ENCODE results near the gene FCGR2B. TPM values are rescaled to one million over a fixed set of nuclear protein-coding genes. Genes with fewer than 3 reads are reported as not detected.
"Not testable (repeated sequence)": the region's sequence is repeated elsewhere in the genome, so short reads cannot be mapped to it uniquely, and the experiment has no call there.

Gene FCGR2B
- total RNA-seq, 4 donors from 2014 or later: 4.8 to 9.4 (median 5.8) TPM

DNA sequence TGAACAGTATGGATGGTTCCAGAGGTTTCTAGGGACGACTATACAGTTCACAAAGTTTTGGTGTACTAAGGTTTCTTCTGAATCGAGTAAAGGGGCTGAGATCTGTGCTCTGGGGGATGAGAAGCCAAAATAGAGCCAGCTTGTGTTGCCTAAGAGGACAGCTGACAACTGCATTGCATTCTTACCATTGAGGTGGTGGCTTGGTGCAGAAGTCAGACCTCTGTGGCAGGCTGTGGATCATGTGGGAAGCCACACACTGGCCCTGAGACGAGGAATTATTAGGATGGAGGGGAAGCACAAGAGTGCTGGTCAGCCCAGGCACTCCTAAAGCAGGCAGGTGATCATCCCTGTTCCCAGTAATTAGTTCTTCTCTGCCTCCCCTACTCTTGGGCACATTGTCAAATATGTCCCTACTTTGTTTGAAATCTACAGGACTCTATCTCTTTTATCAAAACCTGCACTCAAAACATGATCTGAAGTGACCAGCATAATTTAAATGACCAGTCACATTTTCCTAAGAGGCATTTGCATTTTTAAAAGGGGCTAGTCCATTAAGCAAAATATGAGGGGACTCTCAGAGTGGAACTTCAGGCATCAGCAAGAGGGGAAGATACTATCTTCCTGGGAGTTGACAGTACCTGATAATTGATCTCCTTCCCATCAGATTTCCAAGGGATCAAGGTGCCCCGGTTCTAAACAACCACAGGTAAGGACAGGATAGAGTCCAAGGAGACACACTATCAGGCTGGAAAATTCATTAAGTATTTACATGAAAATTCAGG lies 58.2 kb downstream of the FCGR2B start, which contains the start of gene FCRLB:
FCRLB (plus strand) TSS at position 589 of the 782 bp plus-strand sequence. CDS start 1,129 bp downstream, outside the sequence.
- intact Hi-C loops (cut with DNase I; ENCODE audit: low total_unique reads) (no loop called here), in situ Hi-C loops (cut with MboI; ENCODE audit: low sequenced_read_pairs in 4 of 4) (no loop called here)
- ATAC-seq: no peak
- Histone ChIP-seq H3K4me3 (no peak within 1 kb of the TSS), H3K36me3 (no peaks in the 10 kb centered on the region), H3K9me3 (no peaks in the 10 kb centered on the region), H3K27ac (no peak within 1 kb of the TSS), H3K4me1 (peaks cover 0 to 8% of the 10 kb centered on the region in 2 donors), H3K27me3 (peaks cover 4 to 23% (median 16%) of the 10 kb centered on the region in 3 donors)
- TF ChIP-seq POLR2A (IDR thresholded peaks at IDR 0.05): no peak
- TF ChIP-seq, protein P1, sequence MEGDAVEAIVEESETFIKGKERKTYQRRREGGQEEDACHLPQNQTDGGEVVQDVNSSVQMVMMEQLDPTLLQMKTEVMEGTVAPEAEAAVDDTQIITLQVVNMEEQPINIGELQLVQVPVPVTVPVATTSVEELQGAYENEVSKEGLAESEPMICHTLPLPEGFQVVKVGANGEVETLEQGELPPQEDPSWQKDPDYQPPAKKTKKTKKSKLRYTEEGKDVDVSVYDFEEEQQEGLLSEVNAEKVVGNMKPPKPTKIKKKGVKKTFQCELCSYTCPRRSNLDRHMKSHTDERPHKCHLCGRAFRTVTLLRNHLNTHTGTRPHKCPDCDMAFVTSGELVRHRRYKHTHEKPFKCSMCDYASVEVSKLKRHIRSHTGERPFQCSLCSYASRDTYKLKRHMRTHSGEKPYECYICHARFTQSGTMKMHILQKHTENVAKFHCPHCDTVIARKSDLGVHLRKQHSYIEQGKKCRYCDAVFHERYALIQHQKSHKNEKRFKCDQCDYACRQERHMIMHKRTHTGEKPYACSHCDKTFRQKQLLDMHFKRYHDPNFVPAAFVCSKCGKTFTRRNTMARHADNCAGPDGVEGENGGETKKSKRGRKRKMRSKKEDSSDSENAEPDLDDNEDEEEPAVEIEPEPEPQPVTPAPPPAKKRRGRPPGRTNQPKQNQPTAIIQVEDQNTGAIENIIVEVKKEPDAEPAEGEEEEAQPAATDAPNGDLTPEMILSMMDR (IDR thresholded peaks at IDR 0.05 in 4 of 5, conservative IDR thresholded peaks at IDR 0.05 in 1 of 5): no peak
- DNase-seq: no peak

DNA sequence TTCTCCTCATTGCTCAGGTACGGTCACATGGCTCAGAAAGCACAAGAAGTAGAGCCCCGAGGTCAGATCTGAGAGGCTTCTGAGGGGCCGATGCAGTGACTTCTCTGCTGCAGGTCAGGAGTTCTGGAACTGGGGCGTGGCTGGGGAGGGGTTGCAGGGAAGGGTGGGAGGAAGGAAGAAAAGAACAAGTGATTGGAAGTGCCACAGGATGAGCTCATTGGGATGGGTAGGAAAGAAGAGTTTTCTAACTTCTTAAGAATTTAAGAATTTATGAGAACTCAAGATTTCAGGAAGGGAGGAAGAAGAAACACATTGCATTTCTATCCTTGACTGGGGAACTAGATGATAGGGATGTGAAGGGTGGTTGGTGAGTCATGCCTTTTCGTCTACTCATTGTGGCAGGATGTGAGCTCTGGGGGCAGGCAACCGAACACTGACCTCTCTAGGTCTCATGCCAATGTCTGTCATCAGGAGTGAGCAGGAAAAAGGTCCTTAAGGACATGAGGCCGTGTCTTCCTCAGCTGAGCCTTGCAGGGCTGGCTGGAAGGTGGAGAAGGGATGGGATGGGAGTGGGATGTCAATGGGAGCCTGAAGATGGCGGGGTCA lies 58.9 kb downstream of the FCGR2B start:
- Histone ChIP-seq H3K9me3 (no peaks in the 10 kb centered on the region), H3K4me1 (peaks cover 0 to 14% of the 10 kb centered on the region in 2 donors), H3K36me3 (no peaks in the 10 kb centered on the region), H3K27ac (no peak overlapping the region), H3K4me3 (no peak overlapping the region), H3K27me3 (peaks cover 4 to 28% (median 16%) of the 10 kb centered on the region in 3 donors)
- in situ Hi-C loops (cut with MboI; ENCODE audit: low sequenced_read_pairs in 4 of 4): no loop called here
- no peak for TF ChIP-seq POLR2A (IDR thresholded peaks at IDR 0.05)
- TF ChIP-seq, protein P1 (IDR thresholded peaks at IDR 0.05 in 4 of 5, conservative IDR thresholded peaks at IDR 0.05 in 1 of 5): no peak
- intact Hi-C loops (cut with DNase I; ENCODE audit: low total_unique reads): no loop called here
- no peak for DNase-seq
- no peak for ATAC-seq

DNA sequence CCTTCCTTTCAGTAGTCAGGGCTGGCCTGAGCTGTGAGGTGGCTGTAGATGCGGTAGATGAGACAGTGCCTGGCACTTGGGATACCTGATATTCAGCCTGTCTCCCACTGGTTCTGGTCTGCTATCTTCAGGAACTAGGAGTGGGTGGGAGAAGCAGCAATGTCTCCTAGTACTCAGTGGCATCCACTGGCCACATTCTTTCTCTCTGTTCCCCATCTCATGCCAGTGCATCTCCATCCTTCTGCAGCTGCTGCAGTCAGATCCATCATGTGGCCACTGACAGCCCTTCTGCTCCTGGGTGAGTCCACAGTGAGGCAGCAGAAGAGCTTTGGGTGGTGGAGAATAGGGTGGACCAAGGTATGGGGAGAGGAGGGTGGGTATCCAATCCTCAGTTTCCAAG lies 59.5 kb downstream of the FCGR2B start:
- Histone ChIP-seq H3K4me1 (peaks cover 0 to 14% of the 10 kb centered on the region in 2 donors), H3K27me3 (peaks cover 7 to 33% (median 16%) of the 10 kb centered on the region in 3 donors), H3K4me3 (no peak overlapping the region), H3K9me3 (no peaks in the 10 kb centered on the region), H3K36me3 (no peaks in the 10 kb centered on the region), H3K27ac (no peak overlapping the region)
- intact Hi-C loops (cut with DNase I; ENCODE audit: low total_unique reads) (no loop called here), in situ Hi-C loops (cut with MboI; ENCODE audit: low sequenced_read_pairs in 4 of 4) (no loop called here)
- ATAC-seq: no peak
- DNase-seq: no peak
- TF ChIP-seq, protein P1 (IDR thresholded peaks at IDR 0.05 in 4 of 5, conservative IDR thresholded peaks at IDR 0.05 in 1 of 5): no peak
- TF ChIP-seq POLR2A (IDR thresholded peaks at IDR 0.05): no peak

DNA sequence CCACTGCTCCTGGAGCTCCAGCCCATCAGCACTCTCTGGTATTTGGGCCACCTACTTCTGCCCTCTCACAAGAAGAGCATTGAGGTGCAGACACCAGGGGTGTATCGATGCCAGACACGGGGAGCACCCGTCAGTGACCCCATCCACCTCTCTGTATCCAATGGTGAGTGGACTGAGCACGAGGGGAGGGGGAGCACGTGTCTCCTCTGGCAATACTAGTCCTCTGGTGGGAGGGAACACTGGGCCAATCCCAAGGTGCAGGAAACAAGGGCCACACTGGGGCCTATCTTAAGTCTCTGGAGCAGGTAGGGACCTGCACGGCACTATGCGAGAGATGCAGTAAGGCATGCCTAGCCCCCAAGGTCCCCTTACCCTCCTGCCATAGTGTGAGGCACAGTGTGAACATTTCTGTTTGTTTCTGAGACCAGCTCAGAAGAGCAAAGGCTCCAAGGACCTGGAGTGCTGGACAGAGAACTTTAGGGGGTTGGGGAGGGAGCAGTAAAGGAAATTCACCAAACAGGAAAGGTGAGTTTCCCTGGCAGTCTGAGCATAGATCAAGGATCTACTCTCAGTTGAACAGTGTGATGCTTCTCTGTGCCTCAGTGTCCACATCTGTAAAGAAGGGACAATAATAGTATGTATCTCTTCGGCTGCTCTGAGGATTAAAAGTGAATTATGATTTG lies 60.7 kb downstream of the FCGR2B start:
- H3K4me1 ChIP-seq: peaks cover 0 to 14% of the 10 kb centered on the region in 2 donors
- in situ Hi-C loops (cut with MboI; ENCODE audit: low sequenced_read_pairs in 4 of 4) (no loop called here), intact Hi-C loops (cut with DNase I; ENCODE audit: low total_unique reads) (no loop called here)

DNA sequence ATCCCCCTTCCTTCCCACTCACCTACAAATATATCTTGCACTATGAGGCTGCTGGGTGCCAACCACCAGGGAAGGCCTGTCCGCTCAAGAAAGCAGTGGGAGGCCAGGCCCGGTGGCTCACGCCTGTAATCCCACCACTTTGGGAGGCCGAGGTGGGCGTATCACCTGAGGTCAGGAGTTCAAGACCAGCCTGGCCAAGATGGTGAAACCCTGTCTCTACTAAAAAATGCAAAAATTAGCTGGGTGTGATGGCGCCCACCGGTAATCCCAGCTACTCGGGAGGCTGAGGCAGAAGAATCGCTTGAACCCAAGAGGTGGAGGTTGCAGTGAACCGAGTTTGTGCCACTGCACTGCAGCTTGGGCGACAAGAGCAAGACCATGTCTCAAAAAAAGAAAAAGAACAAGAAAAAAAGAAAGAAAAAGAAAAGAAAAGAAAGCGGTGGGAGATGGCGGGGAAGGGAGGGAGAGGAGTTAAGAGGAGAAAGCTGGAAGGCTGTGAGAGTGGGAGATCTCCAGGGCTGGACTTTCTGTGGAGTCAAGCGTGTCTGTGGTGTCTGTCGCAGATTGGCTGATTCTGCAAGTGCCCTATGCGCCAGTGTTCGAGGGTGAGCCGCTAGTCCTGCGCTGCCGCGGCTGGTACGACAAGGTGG lies 62.4 kb downstream of the FCGR2B start:
- H3K9me3 ChIP-seq; H3K36me3 ChIP-seq; intact Hi-C loops (cut with DNase I; ENCODE audit: low total_unique reads); DNase-seq; ATAC-seq: not testable (repeated sequence)
- peak overlapping the region; percentile 58 to 72 (median 69) for H3K27ac ChIP-seq
- H3K27me3 ChIP-seq: peaks cover 10 to 39% (median 16%) of the 10 kb centered on the region in 3 donors
- in situ Hi-C loops (cut with MboI; ENCODE audit: low sequenced_read_pairs in 4 of 4): loop anchor here in 3 of 4 donors (25.0 kb wide), 2 partner anchors 113 to 513 kb away; partner anchors contain the start of genes APOA2 (in 2 of the 3), FCER1G (in 2 of the 3) and NDUFS2 (in 2 of the 3)
- H3K4me1 ChIP-seq: peaks cover 0 to 14% of the 10 kb centered on the region in 2 donors
- H3K4me3 ChIP-seq: peak overlapping the region; percentile 71 to 88 (median 77)

More for the DNA sequence above, 60.7 kb downstream of the FCGR2B start:
- Histone ChIP-seq H3K27me3 (peaks cover 10 to 39% (median 16%) of the 10 kb centered on the region in 3 donors), H3K27ac (no peak overlapping the region), H3K4me3 (no peak overlapping the region), H3K36me3 (no peaks in the 10 kb centered on the region), H3K9me3 (no peaks in the 10 kb centered on the region)
- TF ChIP-seq, protein P1 (IDR thresholded peaks at IDR 0.05 in 4 of 5, conservative IDR thresholded peaks at IDR 0.05 in 1 of 5): no peak
- TF ChIP-seq POLR2A (IDR thresholded peaks at IDR 0.05): no peak
- no peak for ATAC-seq
- no peak for DNase-seq
